OCI-LY7 (cell line): Measurements from ENCODE around the gene USH1G. TPM values are rescaled to one million over a fixed set of nuclear protein-coding genes. Genes with fewer than 3 reads are reported as not detected.

ENCODE experiments used
- BruUV-seq: library from RNA; stranded (reverse); fragments of 400-500 nt; replicated peaks from 2 replicates; lab custom pipeline; 2021; lab: Mats Ljungman, UMichigan
- CTCF ChIA-PET: fragments of 300-600 bp; sonication (Branson Sonifier 250); formaldehyde crosslinking; loops from one replicate; lab custom pipeline; 2022; ENCODE audit warnings: antibody characterized with exemption; ENCODE audit not compliant: unreplicated experiment; lab: Charles Lee
- POLR2A ChIA-PET: fragments of 300-600 bp; sonication (Branson Sonifier 250); formaldehyde crosslinking; loops from one replicate; lab custom pipeline; 2022; ENCODE audit warnings: antibody characterized with exemption; lab: Charles Lee
- DNase-seq: peaks from one replicate; pipeline ENCODE4 v3.0.0-alpha.2; 2015; ENCODE audit warnings: low spot score
- H2AFZ ChIP-seq: fragments of 200-600 bp; sonication (generic), shearing (Covaris generic); 2 replicates; pipeline ENCODE4 v1.6.1; 2014; ENCODE audit warnings: mild to moderate bottlenecking, antibody characterized with exemption, low read length, moderate library complexity
- H3K27ac ChIP-seq: fragments of 200-600 bp; sonication (generic); 2 replicates; pipeline ENCODE4 v1.5.1; 2014; ENCODE audit warnings: mixed run types, low read depth, mild to moderate bottlenecking, moderate library complexity, low read length, inconsistent platforms; ENCODE audit not compliant: poor library complexity, severe bottlenecking
- H3K36me3 ChIP-seq: fragments of 200-600 bp; sonication (generic); 2 replicates; pipeline ENCODE4 v1.6.1; 2014; ENCODE audit warnings: mild to moderate bottlenecking, antibody characterized with exemption, low read length, moderate library complexity, mixed read lengths; ENCODE audit not compliant: insufficient read depth
- H3K4me1 ChIP-seq: fragments of 200-600 bp; sonication (generic); 2 replicates; pipeline ENCODE4 v1.5.1; 2014; ENCODE audit warnings: mild to moderate bottlenecking, low read length; ENCODE audit not compliant: insufficient read depth, poor library complexity, severe bottlenecking
- H3K4me2 ChIP-seq: fragments of 200-600 bp; sonication (generic); 2 replicates; pipeline ENCODE4 v1.6.1; 2014; ENCODE audit warnings: mild to moderate bottlenecking, low read length
- H3K4me3 ChIP-seq: fragments of 200-600 bp; sonication (generic); 2 replicates; pipeline ENCODE4 v1.5.1; 2014; ENCODE audit warnings: mild to moderate bottlenecking, low read depth, low read length; ENCODE audit not compliant: poor library complexity, severe bottlenecking
- H3K79me2 ChIP-seq: fragments of 200-600 bp; sonication (generic); 2 replicates; pipeline ENCODE4 v1.6.1; 2016; ENCODE audit warnings: low read depth, mild to moderate bottlenecking, low read length, moderate library complexity, mixed read lengths; ENCODE audit not compliant: insufficient read depth
- H3K9me2 ChIP-seq: fragments of 200-600 bp; sonication (generic); 2 replicates; pipeline ENCODE4 v1.6.1; 2016; ENCODE audit warnings: mild to moderate bottlenecking, low read length, mixed read lengths; ENCODE audit not compliant: insufficient read depth
- H3K9me3 ChIP-seq: fragments of 200-600 bp; sonication (generic); 2 replicates; pipeline ENCODE4 v1.6.1; 2014; ENCODE audit warnings: mild to moderate bottlenecking, mixed run types, low read length, mixed read lengths
- H4K20me1 ChIP-seq: fragments of 200-600 bp; sonication (generic); 2 replicates; pipeline ENCODE4 v1.6.1; 2014; ENCODE audit warnings: mild to moderate bottlenecking, antibody characterized with exemption, low read length, moderate library complexity, mixed read lengths; ENCODE audit not compliant: insufficient read depth
- EZH2phosphoT487 ChIP-seq: fragments of 200-600 bp; sonication (generic); IDR thresholded peaks from 2 replicates; pipeline ENCODE4 v1.6.1; 2018; ENCODE audit warnings: low read depth, borderline replicate concordance, mild to moderate bottlenecking, mixed run types, antibody characterized with exemption, low read length, moderate library complexity, mixed read lengths
- intact Hi-C: fragments of 100-400 bp; cut with micrococcal nuclease; formaldehyde crosslinking; loops from one replicate; pipeline ENCODE4 v1.10.0; 2022; ENCODE audit not compliant: unreplicated experiment
- total RNA-seq, 2 experiments: library from RNA; depleted of rRNA in 1 of 2; stranded (reverse); fragments of >200 nt in 1 of 2; shearing (Covaris generic) in 1 of 2; gene quantifications; 2 replicates each; pipeline ENCODE4 v1.2.3, GENCODE V29; 2014 to 2022
- TF ChIP-seq, protein P1 (sequence below): fragments of 200-600 bp; sonication (generic); conservative IDR thresholded peaks from 2 replicates; pipeline ENCODE4 v1.5.1; 2014; ENCODE audit warnings: mild to moderate bottlenecking, antibody characterized with exemption, low read length, moderate library complexity, mixed read lengths

The USH1G gene
- total RNA-seq, 2 experiments from 2014 or later: not detected

DNA sequence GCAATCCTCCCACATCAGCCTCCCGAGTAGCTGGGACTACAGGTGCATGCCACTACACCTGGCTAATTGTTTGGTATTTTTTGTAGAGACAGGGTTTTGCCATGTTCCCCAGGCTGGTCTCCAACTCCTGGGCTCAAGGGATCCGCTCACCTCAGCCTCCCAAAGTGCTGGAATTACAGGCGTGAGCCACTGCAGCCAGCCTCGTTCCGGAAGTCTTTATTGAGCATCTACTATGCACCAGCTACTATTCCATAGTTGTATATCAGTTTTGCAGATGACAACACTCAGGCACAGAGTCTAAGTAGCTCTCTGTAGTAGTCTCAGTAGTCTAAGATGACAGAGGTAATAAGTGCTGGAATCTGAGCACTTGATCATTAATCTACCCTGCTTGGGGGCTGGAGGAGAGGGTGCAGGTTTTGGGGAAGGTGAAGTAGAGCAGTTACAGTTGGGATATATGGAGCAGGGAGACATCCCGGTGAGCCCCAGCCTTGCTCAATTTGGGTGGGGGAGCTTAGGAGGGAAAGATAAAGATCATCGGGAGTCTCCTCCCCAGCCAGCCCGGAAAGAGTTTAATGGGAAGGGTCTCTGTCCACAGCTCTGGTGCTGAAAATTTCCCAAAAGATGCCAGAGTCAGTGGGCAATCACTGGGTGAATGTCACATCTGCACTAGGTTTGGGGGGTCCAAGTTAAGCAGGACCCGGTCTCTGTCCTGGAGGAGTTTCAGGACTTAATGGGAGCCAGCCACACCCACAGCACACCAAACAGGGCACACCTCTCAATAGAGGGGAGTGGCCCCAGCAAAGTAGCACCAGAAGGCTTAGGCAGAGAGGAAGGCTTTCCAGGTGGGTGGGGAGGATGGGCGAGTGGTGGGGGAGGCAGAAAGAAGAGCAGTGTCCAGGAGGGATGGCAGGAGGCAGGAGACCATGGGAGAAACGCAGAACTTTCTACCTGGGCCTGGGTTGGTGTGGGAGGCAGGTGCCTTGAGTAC is 14.3 kb upstream of the USH1G start:
- BruUV-seq: no TSS peak
- TF ChIP-seq EZH2phosphoT487: no peak
- TF ChIP-seq, protein P1, sequence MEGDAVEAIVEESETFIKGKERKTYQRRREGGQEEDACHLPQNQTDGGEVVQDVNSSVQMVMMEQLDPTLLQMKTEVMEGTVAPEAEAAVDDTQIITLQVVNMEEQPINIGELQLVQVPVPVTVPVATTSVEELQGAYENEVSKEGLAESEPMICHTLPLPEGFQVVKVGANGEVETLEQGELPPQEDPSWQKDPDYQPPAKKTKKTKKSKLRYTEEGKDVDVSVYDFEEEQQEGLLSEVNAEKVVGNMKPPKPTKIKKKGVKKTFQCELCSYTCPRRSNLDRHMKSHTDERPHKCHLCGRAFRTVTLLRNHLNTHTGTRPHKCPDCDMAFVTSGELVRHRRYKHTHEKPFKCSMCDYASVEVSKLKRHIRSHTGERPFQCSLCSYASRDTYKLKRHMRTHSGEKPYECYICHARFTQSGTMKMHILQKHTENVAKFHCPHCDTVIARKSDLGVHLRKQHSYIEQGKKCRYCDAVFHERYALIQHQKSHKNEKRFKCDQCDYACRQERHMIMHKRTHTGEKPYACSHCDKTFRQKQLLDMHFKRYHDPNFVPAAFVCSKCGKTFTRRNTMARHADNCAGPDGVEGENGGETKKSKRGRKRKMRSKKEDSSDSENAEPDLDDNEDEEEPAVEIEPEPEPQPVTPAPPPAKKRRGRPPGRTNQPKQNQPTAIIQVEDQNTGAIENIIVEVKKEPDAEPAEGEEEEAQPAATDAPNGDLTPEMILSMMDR: no peak
- H4K20me1 ChIP-seq: no peaks in the 10 kb centered on the region
- no peak overlapping the region for H3K27ac ChIP-seq
- CTCF ChIA-PET: interaction anchor here (0.5 kb wide), 1 partner anchor 154 kb away, joined by 3 read pairs; no protein-coding TSS in a partner anchor
- no peaks in the 10 kb centered on the region for H3K9me3 ChIP-seq
- no peaks in the 10 kb centered on the region for H3K79me2 ChIP-seq
- no peaks in the 10 kb centered on the region for H3K9me2 ChIP-seq
- peaks cover 5% of the 10 kb centered on the region for H3K4me1 ChIP-seq
- no peak overlapping the region for H3K4me2 ChIP-seq
- H3K36me3 ChIP-seq: no peaks in the 10 kb centered on the region
- intact Hi-C loops: no loop called here
- H3K4me3 ChIP-seq: no peak overlapping the region
- H2AFZ ChIP-seq: no peak overlapping the region
- POLR2A ChIA-PET: interaction anchor here (0.5 kb wide), 1 partner anchor 267 kb away, joined by 3 read pairs; no protein-coding TSS in a partner anchor
- DNase-seq: no peak

GRCh38 chr17:74936470-74936799 is 13.4 kb upstream of the USH1G start:
- no peaks in the 10 kb centered on the region for H3K9me2 ChIP-seq
- H3K4me3 ChIP-seq: no peak overlapping the region
- no peaks in the 10 kb centered on the region for H3K9me3 ChIP-seq
- BruUV-seq: no TSS peak
- no peak for DNase-seq
- ChIA-PET CTCF (no interaction called here), POLR2A (no interaction called here)
- H3K4me2 ChIP-seq: no peak overlapping the region
- peaks cover 5% of the 10 kb centered on the region for H3K4me1 ChIP-seq
- H4K20me1 ChIP-seq: no peaks in the 10 kb centered on the region
- no peak overlapping the region for H3K27ac ChIP-seq
- TF ChIP-seq, protein P1: no peak
- no peak for TF ChIP-seq EZH2phosphoT487
- no peaks in the 10 kb centered on the region for H3K79me2 ChIP-seq
- intact Hi-C loops: no loop called here
- no peak overlapping the region for H2AFZ ChIP-seq
- H3K36me3 ChIP-seq: no peaks in the 10 kb centered on the region
